Erythroblast (primary cell): ENCODE measurements around the gene CLDN1.

ENCODE experiments used
- GATA1 ChIP-seq: IDR thresholded peaks from 2 replicates; pipeline ENCODE4 v1.6.1; 2011; ENCODE audit warnings: low read depth, mild to moderate bottlenecking, control low read depth, low read length, moderate library complexity
- POLR2A ChIP-seq: IDR thresholded peaks from 2 replicates; pipeline ENCODE4 v1.6.1; 2011; ENCODE audit warnings: mild to moderate bottlenecking, low read length

GRCh38 chr3:190359813-190360212 is 37.6 kb upstream of the CLDN1 start:
- TF ChIP-seq POLR2A (no peak), GATA1 (no peak)
